ENCODE data around the gene LRRC8B. TPM values are rescaled to one million over a fixed set of nuclear protein-coding genes. Genes with fewer than 3 reads are reported as not detected.

LRRC8B gene
- total and polyA plus RNA-seq, 2 of the 8 experiments (the other 6 are each of a cell fraction or from before 2014, with no cell fraction given) = 18.4 to 29.2 TPM

DNA sequence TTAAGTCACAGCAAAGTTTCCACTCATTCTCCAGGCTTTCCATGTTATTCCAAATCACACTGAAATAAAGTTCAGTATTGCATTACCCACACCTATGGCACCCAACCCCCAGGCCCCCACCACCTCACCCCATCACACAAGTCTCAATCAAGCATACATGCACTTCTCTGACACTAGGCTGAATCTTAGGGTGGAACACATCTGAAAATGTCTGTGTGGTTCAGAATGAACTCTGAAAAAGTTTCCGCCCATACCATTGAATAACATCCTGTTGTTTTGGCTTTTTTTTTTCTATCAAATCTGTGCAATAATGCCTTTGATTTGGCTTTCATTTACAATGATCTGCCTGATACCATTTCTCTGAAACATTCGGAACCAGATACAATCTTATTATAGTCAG is 82.5 kb downstream of the LRRC8B start (continued):
- TF ChIP-seq, protein P1, sequence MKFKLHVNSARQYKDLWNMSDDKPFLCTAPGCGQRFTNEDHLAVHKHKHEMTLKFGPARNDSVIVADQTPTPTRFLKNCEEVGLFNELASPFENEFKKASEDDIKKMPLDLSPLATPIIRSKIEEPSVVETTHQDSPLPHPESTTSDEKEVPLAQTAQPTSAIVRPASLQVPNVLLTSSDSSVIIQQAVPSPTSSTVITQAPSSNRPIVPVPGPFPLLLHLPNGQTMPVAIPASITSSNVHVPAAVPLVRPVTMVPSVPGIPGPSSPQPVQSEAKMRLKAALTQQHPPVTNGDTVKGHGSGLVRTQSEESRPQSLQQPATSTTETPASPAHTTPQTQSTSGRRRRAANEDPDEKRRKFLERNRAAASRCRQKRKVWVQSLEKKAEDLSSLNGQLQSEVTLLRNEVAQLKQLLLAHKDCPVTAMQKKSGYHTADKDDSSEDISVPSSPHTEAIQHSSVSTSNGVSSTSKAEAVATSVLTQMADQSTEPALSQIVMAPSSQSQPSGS (IDR thresholded peaks at IDR 0.05; ENCODE audit: low read length) = no peak
- no peak for TF ChIP-seq TCF12 (IDR thresholded peaks at IDR 0.05; ENCODE audit: low read depth, low read length)

Measured in H1 (cell line).